ENCODE data around the gene GOLM1. TPM values are rescaled to one million over a fixed set of nuclear protein-coding genes. Genes with fewer than 3 reads are reported as not detected.

GOLM1 gene
- total and polyA plus RNA-seq, 2 of the 4 experiments (the other 2 are of a cell fraction) = 54.8 to 59.2 TPM

DNA sequence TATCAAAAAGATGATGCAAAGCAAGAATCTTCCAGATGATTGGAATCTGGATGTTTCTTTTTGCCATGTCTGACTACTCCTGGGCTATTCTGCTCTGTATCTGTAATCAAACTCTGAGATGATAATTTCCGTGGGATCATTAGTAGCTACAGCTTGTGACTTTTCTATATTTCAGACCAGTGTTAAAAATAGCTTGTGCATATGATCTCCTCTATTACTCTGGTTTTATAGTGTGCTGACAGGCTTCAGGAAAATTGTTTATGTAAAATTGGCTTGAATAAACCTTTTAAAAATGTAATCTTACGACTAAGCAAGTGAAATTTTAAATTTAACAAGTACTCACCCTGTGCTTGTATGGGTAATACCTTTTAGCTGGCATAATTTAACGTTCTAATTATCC is 118.0 kb downstream of the GOLM1 start:
- in situ Hi-C loops (cut with MboI; ENCODE audit: low sequenced_read_pairs) = no loop called here

More for the DNA sequence above, 118.0 kb downstream of the GOLM1 start:
- H4K20me1 ChIP-seq (ENCODE audit: insufficient read depth, low read length) = no peaks in the 10 kb centered on the region
- no peak overlapping the region for H3K4me3 ChIP-seq (ENCODE audit: insufficient read depth, low read depth, low read length)
- ChIA-PET CTCF (no interaction called here), POLR2A (ENCODE audit: unreplicated experiment) (no interaction called here)
- H3K56ac ChIP-seq (ENCODE audit: extremely low read depth, insufficient read depth, low read length) = no peak overlapping the region
- H2BK20ac ChIP-seq (ENCODE audit: low read depth, low read length) = no peak overlapping the region
- no peaks in the 10 kb centered on the region for H3K9me1 ChIP-seq (ENCODE audit: insufficient read depth, low read length)
- H3K9me3 ChIP-seq (ENCODE audit: control insufficient read depth, insufficient read depth, low read length) = no peaks in the 10 kb centered on the region
- intact Hi-C loops (cut with micrococcal nuclease) (loop anchor here (5.0 kb wide), 1 partner anchor 36 kb away; no protein-coding TSS in a partner anchor), dilution Hi-C loops (cut with HindIII; ENCODE audit: low sequenced_read_pairs, unreplicated experiment) (no loop called here)
- no peak overlapping the region for H2AK9ac ChIP-seq (replicated peaks; ENCODE audit: low read depth, low read length, poor library complexity)
- BruUV-seq (replicated peaks) = no TSS peak
- no CpG with 5 or more reads among the region's 3 CpGs for WGBS, 2 experiments (ENCODE audit: extremely low coverage in 2 of 2, insufficient read length in 1 of 2)
- no peak for TF ChIP-seq MAZ (IDR thresholded peaks at IDR 0.05; ENCODE audit: borderline replicate concordance, low read depth, low read length)
- no peak for TF ChIP-seq SMC3 (IDR thresholded peaks at IDR 0.05; ENCODE audit: low read depth, low read length)
- TF ChIP-seq, protein P1, sequence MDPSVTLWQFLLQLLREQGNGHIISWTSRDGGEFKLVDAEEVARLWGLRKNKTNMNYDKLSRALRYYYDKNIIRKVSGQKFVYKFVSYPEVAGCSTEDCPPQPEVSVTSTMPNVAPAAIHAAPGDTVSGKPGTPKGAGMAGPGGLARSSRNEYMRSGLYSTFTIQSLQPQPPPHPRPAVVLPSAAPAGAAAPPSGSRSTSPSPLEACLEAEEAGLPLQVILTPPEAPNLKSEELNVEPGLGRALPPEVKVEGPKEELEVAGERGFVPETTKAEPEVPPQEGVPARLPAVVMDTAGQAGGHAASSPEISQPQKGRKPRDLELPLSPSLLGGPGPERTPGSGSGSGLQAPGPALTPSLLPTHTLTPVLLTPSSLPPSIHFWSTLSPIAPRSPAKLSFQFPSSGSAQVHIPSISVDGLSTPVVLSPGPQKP (IDR thresholded peaks at IDR 0.05; ENCODE audit: borderline replicate concordance, low read depth, low read length) = no peak
- no peak for TF ChIP-seq CHD1 (IDR thresholded peaks at IDR 0.05; ENCODE audit: low read depth, low read length)
- TF ChIP-seq POLR2A (IDR thresholded peaks at IDR 0.05; ENCODE audit: low read depth, low read length) = no peak
- TF ChIP-seq RCOR1 (IDR thresholded peaks at IDR 0.05; ENCODE audit: insufficient replicate concordance, low read length) = no peak
- TF ChIP-seq NFE2L2 (IDR thresholded peaks at IDR 0.05; ENCODE audit: low read depth, low read length) = no peak
- no peak for TF ChIP-seq FOS (IDR thresholded peaks at IDR 0.05; ENCODE audit: low read depth, low read length)
- peaks cover 14% of the 10 kb centered on the region for H3K36me3 ChIP-seq (ENCODE audit: control insufficient read depth, insufficient read depth, low read length)
- no peak overlapping the region for H2AK5ac ChIP-seq (ENCODE audit: low read depth, low read length)
- no peaks in the 10 kb centered on the region for H3K27me3 ChIP-seq (ENCODE audit: control insufficient read depth, insufficient read depth, low read length)
- no peak for DNase-seq
- peaks cover 0 to 6% of the 10 kb centered on the region in 2 experiments; a peak in 1 of 4 replicates for H3K79me1 ChIP-seq (ENCODE audit: low read depth in 1 of 2, low read length in 2 of 2)
- H2BK5ac ChIP-seq (ENCODE audit: low read depth, low read length, poor library complexity, severe bottlenecking) = no peak overlapping the region
- no peak overlapping the region for H3K9ac ChIP-seq (ENCODE audit: low read depth, low read length)
- no peak overlapping the region for H2BK120ac ChIP-seq (ENCODE audit: low read depth, low read length)
- no peak overlapping the region for H4K91ac ChIP-seq (ENCODE audit: insufficient read depth, low read depth, low read length)
- no peak overlapping the region for H2BK15ac ChIP-seq (ENCODE audit: low read depth, low read length)
- H3K14ac ChIP-seq (replicated peaks; ENCODE audit: low read depth, low read length) = no peak overlapping the region
- no peak overlapping the region for H3K4ac ChIP-seq (ENCODE audit: low read depth, low read length)
- no peak overlapping the region for H4K8ac ChIP-seq (ENCODE audit: low read depth in 2 of 2, low read length in 2 of 2)
- H2AFZ ChIP-seq (replicated peaks; ENCODE audit: low read length, poor library complexity) = no peak overlapping the region
- no peak; the same call in 1 of the 2 replicates for ATAC-seq (ENCODE audit: low read depth)
- no peak overlapping the region for H3K27ac ChIP-seq (ENCODE audit: insufficient read depth, low read length)
- no peak overlapping the region for H3K23ac ChIP-seq (ENCODE audit: low read depth, low read length)
- H3K4me2 ChIP-seq (ENCODE audit: low read depth, low read length) = no peak overlapping the region
- H3K18ac ChIP-seq (ENCODE audit: low read depth, low read length) = no peak overlapping the region
- H4K5ac ChIP-seq (ENCODE audit: low read depth, low read length) = no peak overlapping the region
- H3K4me1 ChIP-seq (ENCODE audit: control insufficient read depth, insufficient read depth, low read length) = no peaks in the 10 kb centered on the region

Data from IMR-90 (cell line).